ENCODE measurements around the gene SCAPER.
"Not testable (repeated sequence)": the region's sequence is repeated elsewhere in the genome, so short reads cannot be mapped to it uniquely, and the experiment has no call there.

The SCAPER gene

DNA sequence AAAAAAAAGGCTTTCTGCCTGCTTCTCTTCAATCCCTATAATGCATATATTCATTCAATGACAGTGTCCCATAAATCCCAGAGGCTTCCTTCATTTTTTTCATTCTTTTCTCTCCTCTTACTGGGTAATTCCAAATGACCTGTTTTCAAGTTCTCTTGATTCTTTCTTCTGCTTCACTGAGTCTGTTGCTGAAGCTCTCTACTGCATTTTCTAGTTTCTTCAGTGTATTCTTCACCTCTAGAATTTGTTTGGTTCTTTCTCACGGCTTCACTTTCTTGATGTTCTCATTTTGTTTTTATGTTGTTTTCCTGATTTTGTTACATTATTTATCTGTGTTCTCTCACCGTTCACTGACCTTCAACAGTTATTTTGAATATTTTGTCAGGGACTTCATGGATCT is 141.6 kb downstream of the SCAPER start:
- DNase-seq: no peak

DNA sequence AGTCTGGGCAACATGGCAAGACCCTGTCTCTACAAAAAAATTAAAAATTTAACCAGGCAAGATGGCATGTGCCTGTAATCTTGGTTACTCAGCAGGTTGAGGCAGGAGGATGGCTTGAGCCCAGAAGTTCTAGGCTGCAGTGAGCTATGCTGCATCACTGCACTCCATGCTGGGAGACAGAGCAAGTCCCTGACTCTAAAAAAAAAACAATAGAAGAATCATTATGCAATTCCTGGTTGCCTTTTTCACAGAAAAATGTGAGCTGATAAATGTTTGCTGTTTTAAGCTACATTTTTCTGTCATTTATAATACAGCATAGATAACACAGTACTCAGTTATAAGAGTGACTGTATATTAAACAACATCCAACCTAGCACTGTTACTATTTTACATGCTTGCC is 148.8 kb downstream of the SCAPER start:
- DNase-seq: no peak

DNA sequence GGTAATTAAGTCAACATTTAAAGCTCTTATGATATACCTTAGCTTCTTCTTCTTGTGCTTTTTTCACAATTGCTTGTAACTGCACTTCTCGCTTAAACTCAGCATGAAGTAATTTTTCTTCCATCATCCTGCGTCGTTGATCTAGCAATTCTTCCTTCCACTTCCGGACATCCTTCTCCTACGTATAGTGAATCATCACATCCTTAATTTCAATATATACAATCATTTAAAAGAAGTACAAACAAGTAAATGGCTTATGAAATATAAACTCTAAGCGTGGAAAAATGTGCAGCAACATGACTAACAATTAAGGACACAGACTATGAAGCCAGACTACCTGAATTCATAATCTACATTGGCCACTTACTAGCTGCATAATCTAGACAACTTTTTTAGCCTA is 151.4 kb downstream of the SCAPER start:
- DNase-seq: no peak

DNA sequence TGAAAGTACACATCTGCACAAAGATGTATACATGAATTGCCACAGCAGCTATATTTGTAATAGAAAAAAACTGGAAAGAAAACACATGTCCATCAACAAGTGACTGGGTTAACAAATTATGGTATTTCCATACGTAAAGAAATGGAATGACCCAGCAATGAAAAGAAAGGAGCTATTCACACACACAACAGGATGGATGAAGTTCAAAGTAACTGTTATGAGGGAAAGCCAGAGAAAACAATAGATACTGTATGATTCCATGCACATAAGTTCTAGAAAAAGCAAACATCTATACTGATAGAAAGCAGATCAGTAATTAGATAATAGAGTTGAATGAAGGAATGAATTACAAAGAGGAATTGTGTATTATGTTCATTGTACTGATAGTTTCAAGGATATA is 152.0 kb downstream of the SCAPER start:
- no peak for DNase-seq

DNA sequence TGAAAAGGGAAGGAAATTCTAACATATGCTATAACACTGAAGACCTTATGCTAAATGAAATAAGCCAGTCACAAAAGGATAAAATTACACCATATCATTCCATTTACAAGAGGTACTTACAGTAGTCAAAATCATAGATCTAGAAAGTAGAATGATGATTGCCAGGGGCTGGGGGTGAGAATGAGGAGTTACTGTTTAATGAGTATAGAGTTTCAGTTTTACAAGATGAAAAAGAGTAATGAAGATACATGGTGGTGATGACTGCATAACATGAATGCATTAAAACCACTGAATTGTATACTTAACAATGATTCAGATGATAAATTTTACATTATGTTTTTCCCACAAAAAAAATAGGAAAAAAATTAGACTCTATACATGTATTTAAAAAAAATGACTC is 152.6 kb downstream of the SCAPER start:
- DNase-seq: no peak

DNA sequence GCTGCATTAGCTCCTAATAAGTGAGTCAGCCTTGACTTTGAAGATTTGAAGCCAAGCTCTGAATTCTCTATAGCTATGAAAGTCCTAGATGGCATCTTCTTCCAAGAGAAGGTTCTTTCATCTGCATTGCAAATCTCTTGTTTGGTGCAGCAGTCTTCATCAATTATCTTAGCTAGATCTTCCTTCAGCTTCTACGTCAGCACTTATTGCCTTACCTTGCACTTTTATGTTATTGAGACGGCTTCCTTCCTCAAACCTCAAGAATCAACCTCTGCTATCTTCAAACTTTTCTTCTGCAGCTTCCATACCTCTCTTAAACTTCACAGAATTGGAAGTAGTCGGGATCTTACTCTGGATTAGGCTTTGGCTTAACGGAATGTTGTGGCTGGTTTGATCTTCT is 167.6 kb downstream of the SCAPER start:
- DNase-seq: no peak

DNA sequence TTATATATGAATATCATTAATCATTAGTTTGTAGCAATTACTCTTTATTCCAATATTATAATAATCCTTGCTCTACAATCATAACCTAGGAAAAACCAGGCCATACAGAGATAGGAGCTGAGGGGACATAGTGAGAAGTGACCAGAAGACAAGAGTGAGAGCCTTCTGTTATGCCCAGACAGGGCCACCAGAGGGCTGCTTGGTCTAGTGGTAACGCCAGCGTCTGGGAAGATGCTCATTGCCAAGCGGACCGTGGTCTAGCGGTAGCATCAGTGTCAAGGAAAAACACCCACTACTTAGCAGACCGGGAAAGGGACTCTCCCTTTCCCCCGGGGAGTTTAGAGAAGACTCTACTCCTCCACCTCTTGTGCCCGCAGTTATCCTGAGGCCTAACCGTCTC is 172.8 kb downstream of the SCAPER start:
- DNase-seq: not testable (repeated sequence)

DNA sequence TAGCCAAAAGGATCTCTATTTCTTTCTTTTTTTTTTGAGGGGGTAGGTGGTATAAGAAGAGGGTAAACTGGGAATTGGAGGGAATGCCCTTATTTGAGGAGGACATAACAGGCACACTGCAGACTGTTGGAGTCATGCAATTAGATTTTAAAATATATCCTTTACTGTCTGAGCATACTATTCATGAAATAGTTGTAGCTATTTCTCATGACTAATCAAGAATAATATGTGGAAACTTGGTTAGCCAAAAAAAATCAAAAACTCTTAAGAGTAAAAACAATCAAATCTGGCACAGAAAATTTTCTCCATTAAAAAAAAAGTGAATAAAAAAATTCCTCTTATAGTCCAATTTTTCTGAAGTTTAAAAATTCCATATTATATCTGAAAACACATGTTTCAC is 174.9 kb downstream of the SCAPER start:
- no peak for DNase-seq

DNA sequence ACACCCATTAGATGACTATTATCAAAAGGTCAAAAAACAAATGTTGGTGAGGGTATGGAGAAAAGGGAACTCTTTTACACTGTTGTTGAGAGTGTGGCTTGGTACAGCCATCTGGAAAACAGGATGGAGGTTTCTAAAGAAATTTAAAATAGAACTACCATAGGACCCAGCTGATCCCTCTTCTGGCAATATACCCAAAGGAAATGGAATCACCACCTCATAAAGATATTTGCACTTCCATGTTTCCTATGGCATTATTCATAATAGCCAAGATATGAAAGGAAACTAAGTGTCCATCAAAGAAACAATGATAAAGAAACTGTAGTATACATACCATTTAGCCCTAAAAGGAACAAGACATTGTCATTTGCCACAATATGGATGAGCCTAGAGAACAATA is 186.3 kb downstream of the SCAPER start:
- no peak for DNase-seq

DNA sequence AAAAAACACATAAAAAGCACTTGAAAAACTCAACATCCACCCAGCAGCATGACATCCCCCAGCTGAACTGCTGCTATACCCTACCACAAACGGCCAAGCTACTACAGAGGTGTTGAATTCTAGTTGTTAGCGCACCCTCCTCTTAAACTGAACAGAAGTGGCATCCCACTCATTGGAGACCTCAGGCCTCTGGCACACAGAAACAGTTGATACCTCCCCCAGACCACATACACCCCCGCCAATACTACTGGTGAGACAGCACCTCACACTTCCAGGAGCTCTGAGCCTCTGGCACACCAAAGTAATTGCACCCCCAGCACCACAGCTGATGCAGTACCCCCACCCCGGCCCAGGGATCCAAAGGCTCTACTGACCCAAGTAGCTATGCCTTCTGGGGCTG is 190.2 kb downstream of the SCAPER start:
- no peak for DNase-seq

DNA sequence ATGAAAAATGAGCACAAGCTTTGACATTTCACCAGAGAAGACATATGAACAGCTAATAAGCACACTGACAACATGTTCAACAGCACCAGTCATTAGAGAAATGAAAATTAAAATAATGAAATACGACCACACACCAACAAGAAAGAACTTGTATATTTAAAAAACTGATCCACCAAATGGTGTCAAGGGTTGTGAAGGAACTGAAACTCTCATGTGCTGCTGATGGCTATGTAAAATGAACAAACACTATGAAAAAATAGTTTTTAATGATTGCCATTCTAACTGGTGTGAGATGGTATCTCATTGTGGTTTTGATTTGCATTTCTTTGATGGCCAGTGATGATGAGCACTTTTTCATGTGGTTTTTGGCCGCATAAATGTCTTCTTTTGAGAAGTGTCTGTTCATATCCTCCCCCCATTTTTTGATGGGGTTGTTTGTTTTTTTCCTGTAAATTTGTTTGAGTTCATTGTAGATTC is 193.8 kb downstream of the SCAPER start:
- no peak for DNase-seq

DNA sequence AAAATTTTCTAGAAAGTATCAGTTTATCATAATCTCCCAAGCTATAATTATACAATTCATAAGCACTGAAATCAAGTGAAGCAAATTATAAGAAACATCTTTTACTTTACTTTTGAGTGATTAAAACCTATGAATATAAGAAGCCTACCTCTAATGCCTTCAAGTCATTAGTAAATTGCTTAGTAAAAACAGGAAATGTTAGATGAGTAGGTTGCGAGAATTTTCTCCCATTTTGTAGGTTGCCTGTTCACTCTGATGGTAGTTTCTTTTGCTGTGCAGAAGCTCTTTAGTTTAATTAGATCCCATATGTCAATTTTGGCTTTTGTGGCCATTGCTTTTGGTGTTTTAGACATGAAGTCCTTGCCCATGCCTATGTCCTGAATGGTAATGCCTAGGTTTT is 201.1 kb downstream of the SCAPER start:
- DNase-seq: not testable (repeated sequence)

DNA sequence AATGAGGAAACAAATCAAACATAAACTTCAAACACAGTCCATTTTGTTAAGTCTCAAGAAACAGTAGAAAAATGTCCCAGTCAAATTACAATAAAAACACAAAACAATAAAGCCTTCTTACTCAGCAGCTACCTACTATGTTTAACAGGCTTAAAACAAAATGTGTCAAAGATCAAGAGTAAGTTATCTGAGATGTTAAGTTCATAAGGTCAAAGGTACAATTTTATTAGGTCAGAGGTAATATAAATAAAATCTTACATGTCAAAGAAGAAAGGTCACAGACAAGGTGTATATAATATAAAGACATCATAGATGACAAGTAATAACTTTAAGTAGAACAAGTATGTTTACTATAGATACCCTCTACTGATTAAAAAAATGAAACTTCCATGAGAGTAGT is 208.3 kb downstream of the SCAPER start:
- DNase-seq: no peak

DNA sequence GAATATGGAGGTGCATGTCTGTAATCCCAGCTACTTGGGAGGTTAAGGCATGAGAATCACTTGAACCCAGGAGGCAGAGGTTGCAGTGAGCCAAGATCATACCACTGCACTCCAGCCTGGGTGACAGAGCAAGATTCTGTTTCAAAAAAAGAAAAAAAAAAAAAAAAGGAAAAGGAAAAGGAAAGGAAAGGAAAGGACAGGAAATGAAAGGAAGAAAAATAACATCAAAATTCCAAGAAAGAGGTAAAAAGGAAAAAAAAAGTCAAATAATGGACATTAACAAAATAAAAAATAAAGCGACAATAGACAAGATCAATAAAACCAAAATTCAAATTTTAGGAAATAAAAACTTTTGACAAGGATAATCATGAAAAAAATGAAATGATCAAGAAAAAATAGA is 212.6 kb downstream of the SCAPER start:
- DNase-seq: not testable (repeated sequence)

DNA sequence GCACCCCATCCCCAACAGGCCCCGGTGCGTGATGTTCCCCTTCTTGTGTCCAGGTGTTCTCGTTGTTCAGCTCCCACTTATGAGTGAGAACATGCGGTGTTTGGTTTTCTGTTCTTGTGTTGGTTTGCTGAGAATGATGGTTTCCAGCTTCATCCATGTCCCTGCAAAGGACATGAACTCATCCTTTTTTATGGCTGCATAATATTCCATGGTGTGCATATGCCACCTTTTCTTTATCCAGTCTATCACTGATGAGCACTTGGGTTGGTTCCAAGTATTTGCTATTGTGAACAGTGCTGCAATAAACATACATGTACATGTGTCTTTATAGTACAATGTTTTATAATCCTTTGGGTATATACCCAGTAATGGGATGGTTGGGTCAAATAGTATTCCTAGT is 217.5 kb downstream of the SCAPER start:
- not testable (repeated sequence) for DNase-seq

DNA sequence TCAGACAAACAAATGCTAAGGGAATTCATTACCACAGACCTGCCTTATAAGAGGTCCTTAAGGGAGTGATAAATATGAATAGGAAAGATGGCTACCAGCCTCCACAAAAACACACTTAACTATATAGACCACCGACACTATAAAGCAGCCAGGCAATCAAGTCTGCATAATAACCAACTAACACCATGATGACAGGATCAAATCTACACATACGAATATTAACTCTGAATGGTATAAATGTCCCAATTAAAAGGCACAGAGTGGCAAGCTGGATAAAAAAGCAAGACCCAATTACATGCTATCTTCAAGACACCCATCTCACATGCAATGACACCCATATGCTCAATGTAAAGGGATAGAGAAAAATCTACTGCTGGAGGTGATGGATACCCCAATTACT is 221.1 kb downstream of the SCAPER start:
- DNase-seq: no peak

DNA sequence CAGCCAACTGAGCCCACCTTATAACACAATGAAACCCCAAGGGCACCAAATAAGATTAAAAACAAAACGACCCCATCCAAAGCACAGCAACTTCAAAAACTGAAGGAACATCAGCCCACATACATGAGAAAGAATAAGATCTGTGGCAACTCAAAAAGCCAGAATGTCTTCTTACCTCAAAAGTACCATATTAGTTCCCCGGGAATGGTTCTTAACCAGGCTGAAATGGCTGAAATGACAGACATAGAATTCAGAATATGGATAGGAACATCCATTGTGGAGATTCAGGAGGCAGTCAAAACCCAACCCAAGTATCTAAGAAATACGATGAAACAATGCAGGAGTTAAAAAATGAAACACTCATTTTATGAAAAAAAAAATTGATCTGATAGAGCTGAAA is 222.3 kb downstream of the SCAPER start:
- DNase-seq: no peak

DNA sequence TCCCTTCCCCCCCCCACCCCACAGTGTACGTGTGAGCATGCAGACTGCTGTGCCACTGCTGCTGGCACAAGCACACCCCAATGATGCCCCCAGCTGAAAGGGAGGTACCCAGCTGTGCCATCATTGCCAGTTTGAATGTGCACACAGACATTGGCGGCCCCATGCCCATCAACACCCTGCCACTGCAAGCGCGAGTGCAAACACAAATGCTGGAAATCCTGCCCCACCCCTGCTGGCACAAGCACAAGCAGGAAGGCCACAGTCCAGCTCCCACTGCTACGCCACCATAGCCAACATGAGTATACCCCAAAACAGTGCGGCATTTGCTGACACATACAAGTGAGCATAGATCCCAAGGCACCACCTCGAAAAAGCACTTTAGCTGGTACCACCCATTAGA is 222.9 kb downstream of the SCAPER start:
- no peak for DNase-seq

DNA sequence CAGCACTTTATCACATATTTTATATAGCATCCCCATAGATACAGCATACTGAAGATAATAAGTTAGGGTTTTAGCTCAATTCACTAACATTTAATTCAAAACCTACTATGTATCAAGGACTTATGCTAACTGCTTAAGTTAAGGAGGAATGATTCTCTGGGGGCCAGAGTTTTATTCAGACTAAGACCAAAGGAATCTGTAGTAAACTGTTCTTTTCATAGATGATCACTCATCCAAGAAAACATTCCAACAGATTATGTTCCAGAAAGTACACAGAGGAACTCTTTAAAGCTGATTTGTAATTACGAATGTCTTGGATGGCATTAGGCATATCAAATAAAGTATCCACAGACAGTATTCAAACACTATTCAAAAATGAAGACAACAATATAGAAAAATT is 226.4 kb downstream of the SCAPER start:
- DNase-seq: no peak

DNA sequence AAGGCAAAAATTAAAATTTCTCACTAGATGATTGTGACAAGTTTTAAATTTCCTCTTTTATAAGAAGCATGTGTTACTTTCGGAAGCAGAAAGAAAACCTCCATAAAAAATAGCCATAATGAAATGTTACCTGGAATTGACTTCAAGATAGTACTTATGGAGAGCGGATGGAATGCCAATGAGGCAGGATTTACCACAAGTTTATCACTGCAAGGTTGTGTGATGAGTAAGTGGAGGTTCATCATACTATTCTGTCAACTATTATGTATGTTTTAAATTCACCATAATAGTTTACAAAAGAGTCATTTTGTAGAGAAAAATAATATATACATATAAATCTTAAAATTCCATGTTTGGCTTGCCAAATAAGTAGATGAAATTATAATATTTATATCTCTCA is 230.3 kb downstream of the SCAPER start:
- no peak for DNase-seq

DNA sequence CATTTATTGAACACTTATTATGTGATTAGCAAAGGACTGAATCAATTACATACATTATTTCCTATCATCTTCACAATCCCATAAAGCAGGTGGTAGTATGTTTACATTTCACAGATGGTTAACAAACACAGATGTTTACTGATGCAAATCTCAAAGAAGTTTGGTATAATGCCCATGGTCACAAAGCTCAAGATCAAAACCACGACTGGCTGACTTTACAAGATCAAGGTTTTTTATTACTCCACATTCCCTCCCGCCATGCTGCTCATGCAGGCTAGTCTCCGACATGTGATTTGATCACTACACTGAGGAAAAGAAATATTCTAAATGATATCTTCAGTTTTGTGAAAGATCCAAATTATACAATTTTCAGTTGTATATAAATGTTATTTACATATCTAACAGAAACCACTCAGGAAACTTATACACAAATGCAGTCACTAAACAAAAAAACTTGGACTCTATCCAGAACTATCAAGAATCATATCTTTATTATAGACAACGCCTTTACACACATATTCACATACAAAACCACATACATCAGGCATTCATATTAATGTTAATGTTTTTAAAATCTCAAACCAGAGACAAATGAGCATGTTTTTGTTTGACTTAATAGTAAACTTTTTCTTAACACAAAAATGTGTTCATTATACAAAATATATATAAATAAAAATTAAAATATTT is 235.5 kb downstream of the SCAPER start:
- DNase-seq: no peak

DNA sequence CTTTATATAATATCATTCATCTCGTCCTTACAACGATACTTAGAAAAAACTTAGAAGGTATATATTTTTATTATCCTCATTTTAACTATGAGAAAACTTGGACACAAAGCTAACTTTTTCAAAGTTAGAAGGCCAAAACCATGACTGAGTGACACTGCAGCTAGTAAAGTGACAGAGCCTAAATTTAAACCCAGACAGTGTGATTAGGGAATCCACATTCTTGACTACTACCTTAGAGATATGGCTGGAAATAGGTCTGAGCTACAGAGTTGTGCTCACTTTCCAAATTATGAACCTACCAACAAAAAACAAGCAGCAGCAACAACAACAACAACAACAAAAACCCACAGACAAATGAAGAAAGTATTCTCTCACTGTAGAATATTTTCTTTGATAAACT is 236.2 kb downstream of the SCAPER start:
- DNase-seq: no peak

DNA sequence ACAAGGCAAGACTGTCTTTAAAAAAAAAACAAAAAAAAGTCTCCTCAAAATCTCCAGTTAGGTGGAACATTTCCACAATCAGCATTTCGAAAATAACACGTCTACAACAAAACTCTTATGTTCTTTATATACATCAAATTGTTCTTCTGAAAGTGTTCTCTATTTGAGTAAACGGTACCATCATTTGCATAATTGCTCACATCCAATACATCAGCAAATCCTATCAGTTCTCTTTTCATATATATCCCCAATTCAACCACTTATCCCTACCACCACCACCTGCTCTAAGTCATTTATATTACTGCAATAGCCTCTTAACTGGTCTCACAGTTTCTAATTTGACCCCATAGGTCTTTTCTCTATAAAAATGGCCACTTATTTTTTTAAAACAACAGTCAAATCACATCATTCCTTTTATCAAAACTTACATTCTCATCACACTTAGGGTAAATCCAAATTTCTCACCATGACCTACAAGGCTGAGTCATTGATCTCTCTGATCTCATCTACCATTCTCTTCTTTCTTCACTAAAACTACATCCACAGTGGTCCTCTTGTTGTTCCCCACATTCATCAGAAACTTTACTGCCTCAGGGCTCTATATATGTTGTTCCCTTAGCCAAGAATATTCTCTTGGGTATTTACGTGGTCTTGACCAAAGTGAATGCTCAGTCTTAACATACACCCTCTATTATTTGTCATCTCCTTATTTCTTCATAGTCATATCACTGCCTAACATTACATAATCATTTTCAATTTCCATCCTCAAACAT is 237.0 kb downstream of the SCAPER start:
- DNase-seq: no peak

DNA sequence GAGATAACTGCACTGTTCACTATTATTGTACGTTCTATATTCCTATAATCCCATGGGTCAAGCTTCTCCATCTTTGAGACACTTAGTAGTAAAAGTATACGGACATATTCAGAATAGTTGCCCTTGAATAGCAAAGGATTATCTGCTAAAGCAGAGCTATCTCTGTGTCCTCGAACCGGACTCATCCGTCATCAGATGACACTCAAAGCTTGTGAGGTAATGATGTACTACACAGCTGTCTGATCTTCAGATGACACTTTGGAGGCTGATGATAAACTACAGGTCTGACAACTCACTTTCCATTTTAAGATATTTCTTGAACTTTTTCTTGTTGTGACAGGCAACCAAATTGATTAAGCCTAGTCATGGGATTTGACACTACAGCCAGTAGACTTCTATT is 240.2 kb downstream of the SCAPER start:
- no peak for DNase-seq

DNA sequence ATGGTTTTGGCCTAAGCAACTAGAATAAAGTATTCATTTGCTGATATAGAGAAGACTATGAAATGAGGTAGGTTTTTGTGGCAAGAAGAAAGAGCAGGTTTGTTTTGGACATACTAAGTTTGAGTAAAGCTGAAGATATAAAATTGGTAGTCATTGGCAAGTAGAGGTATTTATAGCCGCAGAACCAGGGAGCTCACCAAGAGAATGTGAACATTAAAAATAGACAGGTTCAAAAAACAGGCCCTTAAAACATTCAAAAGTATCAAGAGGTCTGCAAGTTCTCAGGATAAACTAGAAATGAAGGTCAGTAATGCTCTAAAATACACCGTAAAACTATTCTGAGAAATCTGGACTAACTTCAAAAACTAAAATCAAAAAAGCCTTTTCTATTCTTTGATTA is 240.7 kb downstream of the SCAPER start:
- no peak for DNase-seq

Measured in bone marrow (tissue), 2 donors.